ENCODE measurements around the gene MINAR1.

- TF ChIP-seq REST (IDR thresholded peaks at IDR 0.05; ENCODE audit: insufficient replicate concordance, low read depth) (no peak), CTCF (IDR thresholded peaks at IDR 0.05; ENCODE audit: insufficient read depth, low read length) (no peak)
These were observed 35.9 kb downstream of the MINAR1 start for GRCh38 chr15:79467865-79468586.

Measured in HL-60 (cell line).